Measurements from ENCODE around the gene IL17F. TPM values are rescaled to one million over a fixed set of nuclear protein-coding genes. Genes with fewer than 3 reads are reported as not detected.

IL17F gene
- total RNA-seq, 2 experiments from 2014 or later: not detected

GRCh38 chr6:52187098-52187497 is 57.2 kb downstream of the IL17F start:
- POLR2A ChIA-PET: no interaction called here
- H3K4me1 Mint-ChIP-seq (ENCODE audit: low read depth): no peaks in the 10 kb centered on the region
- peaks cover 53% of the 10 kb centered on the region for H3K27me3 Mint-ChIP-seq (ENCODE audit: low read depth)

More at GRCh38 chr6:52187098-52187497, 57.2 kb downstream of the IL17F start:
- Mint-ChIP-seq H3K27ac (no peak overlapping the region), H3K36me3 (ENCODE audit: low read depth) (no peaks in the 10 kb centered on the region), H3K4me3 (no peak overlapping the region), H3K9me3 (ENCODE audit: insufficient read depth) (no peaks in the 10 kb centered on the region)
- ATAC-seq: no peak
- CTCF ChIA-PET: no interaction called here
- DNase-seq: no peak

Other genes with a start within 250 kb of the IL17F start
- not detected for gene PKHD1, start 156.9 kb downstream of the IL17F start, total RNA-seq
- gene IL17A, start 58.1 kb downstream of the IL17F start, total RNA-seq: not detected
- 100 to 1,000 TPM; 217 to 220 TPM for gene MCM3, start 40.2 kb upstream of the IL17F start, total RNA-seq
- gene PAQR8, start 117.7 kb upstream of the IL17F start, total RNA-seq: 10 to 100 TPM; 23.0 to 25.7 TPM
- 1 to 10 TPM; 1.4 to 2.5 TPM for gene EFHC1, start 175.8 kb upstream of the IL17F start, total RNA-seq